Measurements from ENCODE around the gene RGS6. TPM values are rescaled to one million over a fixed set of nuclear protein-coding genes. Genes with fewer than 3 reads are reported as not detected.

The RGS6 gene
- total RNA-seq, 1 donor: 2.5 TPM

GRCh38 chr14:72522847-72523246, 590.6 kb downstream of the RGS6 start:
- Histone ChIP-seq H3K4me1 (ENCODE audit: insufficient read depth, low read length) (peaks cover 76% of the 10 kb centered on the region), H3K4me3 (ENCODE audit: low read length) (no peak overlapping the region), H3K27me3 (ENCODE audit: insufficient read depth, low read length) (no peaks in the 10 kb centered on the region), H3K9me3 (ENCODE audit: low read depth, low read length) (no peaks in the 10 kb centered on the region)

GRCh38 chr14:72523424-72524294, 591.4 kb downstream of the RGS6 start:
- no peaks in the 10 kb centered on the region for H3K9me3 ChIP-seq (ENCODE audit: low read depth, low read length)
- H3K27me3 ChIP-seq (ENCODE audit: insufficient read depth, low read length): no peaks in the 10 kb centered on the region
- H3K4me3 ChIP-seq (ENCODE audit: low read length): no peak overlapping the region
- H3K4me1 ChIP-seq (ENCODE audit: insufficient read depth, low read length): peaks cover 76% of the 10 kb centered on the region

- no peaks in the 10 kb centered on the region for H3K27me3 ChIP-seq (ENCODE audit: insufficient read depth, low read length)
- H3K4me1 ChIP-seq (ENCODE audit: insufficient read depth, low read length): peaks cover 76% of the 10 kb centered on the region
Observed at GRCh38 chr14:72524295-72524629, 592.0 kb downstream of the RGS6 start.

GRCh38 chr14:72525087-72525915, 593.1 kb downstream of the RGS6 start:
- H3K4me1 ChIP-seq (ENCODE audit: insufficient read depth, low read length): peaks cover 68% of the 10 kb centered on the region
- no peak overlapping the region for H3K4me3 ChIP-seq (ENCODE audit: low read length)
- H3K27me3 ChIP-seq (ENCODE audit: insufficient read depth, low read length): no peaks in the 10 kb centered on the region
- H3K9me3 ChIP-seq (ENCODE audit: low read depth, low read length): no peaks in the 10 kb centered on the region

More at GRCh38 chr14:72524295-72524629, 592.0 kb downstream of the RGS6 start:
- no peaks in the 10 kb centered on the region for H3K9me3 ChIP-seq (ENCODE audit: low read depth, low read length)
- no peak overlapping the region for H3K4me3 ChIP-seq (ENCODE audit: low read length)

- Histone ChIP-seq H3K4me3 (ENCODE audit: low read length) (no peak overlapping the region), H3K9me3 (ENCODE audit: low read depth, low read length) (no peaks in the 10 kb centered on the region), H3K27me3 (ENCODE audit: insufficient read depth, low read length) (no peaks in the 10 kb centered on the region), H3K4me1 (ENCODE audit: insufficient read depth, low read length) (peaks cover 75% of the 10 kb centered on the region)
Observed at GRCh38 chr14:72527591-72527990, 595.4 kb downstream of the RGS6 start.

GRCh38 chr14:72528059-72528862, 596.0 kb downstream of the RGS6 start:
- peaks cover 70% of the 10 kb centered on the region for H3K4me1 ChIP-seq (ENCODE audit: insufficient read depth, low read length)
- H3K4me3 ChIP-seq (ENCODE audit: low read length): no peak overlapping the region
- H3K9me3 ChIP-seq (ENCODE audit: low read depth, low read length): peaks cover 5% of the 10 kb centered on the region
- no peaks in the 10 kb centered on the region for H3K27me3 ChIP-seq (ENCODE audit: insufficient read depth, low read length)

GRCh38 chr14:72528863-72529175, 596.6 kb downstream of the RGS6 start:
- H3K9me3 ChIP-seq (ENCODE audit: low read depth, low read length): peaks cover 9% of the 10 kb centered on the region
- H3K4me3 ChIP-seq (ENCODE audit: low read length): no peak overlapping the region
- H3K4me1 ChIP-seq (ENCODE audit: insufficient read depth, low read length): peaks cover 65% of the 10 kb centered on the region
- no peaks in the 10 kb centered on the region for H3K27me3 ChIP-seq (ENCODE audit: insufficient read depth, low read length)

- Histone ChIP-seq H3K4me3 (ENCODE audit: low read length) (no peak overlapping the region), H3K4me1 (ENCODE audit: insufficient read depth, low read length) (peaks cover 55% of the 10 kb centered on the region), H3K27me3 (ENCODE audit: insufficient read depth, low read length) (no peaks in the 10 kb centered on the region), H3K9me3 (ENCODE audit: low read depth, low read length) (peaks cover 9% of the 10 kb centered on the region)
Observed at GRCh38 chr14:72532686-72533454, 600.6 kb downstream of the RGS6 start.

- H3K9me3 ChIP-seq (ENCODE audit: low read depth, low read length): peaks cover 9% of the 10 kb centered on the region
- H3K27me3 ChIP-seq (ENCODE audit: insufficient read depth, low read length): no peaks in the 10 kb centered on the region
- no peak overlapping the region for H3K4me3 ChIP-seq (ENCODE audit: low read length)
- H3K4me1 ChIP-seq (ENCODE audit: insufficient read depth, low read length): peaks cover 54% of the 10 kb centered on the region
Observed at GRCh38 chr14:72535485-72535884, 603.3 kb downstream of the RGS6 start.

- Histone ChIP-seq H3K4me1 (ENCODE audit: insufficient read depth, low read length) (peaks cover 46% of the 10 kb centered on the region), H3K27me3 (ENCODE audit: insufficient read depth, low read length) (no peaks in the 10 kb centered on the region), H3K9me3 (ENCODE audit: low read depth, low read length) (peaks cover 2% of the 10 kb centered on the region), H3K4me3 (ENCODE audit: low read length) (no peak overlapping the region)
Observed at GRCh38 chr14:72538387-72538786, 606.2 kb downstream of the RGS6 start.

GRCh38 chr14:72539661-72540315, 607.6 kb downstream of the RGS6 start:
- Histone ChIP-seq H3K4me1 (ENCODE audit: insufficient read depth, low read length) (peaks cover 46% of the 10 kb centered on the region), H3K27me3 (ENCODE audit: insufficient read depth, low read length) (no peaks in the 10 kb centered on the region), H3K4me3 (ENCODE audit: low read length) (no peak overlapping the region), H3K9me3 (ENCODE audit: low read depth, low read length) (no peaks in the 10 kb centered on the region)

GRCh38 chr14:72540836-72541235, 608.6 kb downstream of the RGS6 start:
- H3K9me3 ChIP-seq (ENCODE audit: low read depth, low read length): no peaks in the 10 kb centered on the region
- H3K4me3 ChIP-seq (ENCODE audit: low read length): no peak overlapping the region
- H3K27me3 ChIP-seq (ENCODE audit: insufficient read depth, low read length): no peaks in the 10 kb centered on the region
- H3K4me1 ChIP-seq (ENCODE audit: insufficient read depth, low read length): peaks cover 41% of the 10 kb centered on the region

- H3K4me1 ChIP-seq (ENCODE audit: insufficient read depth, low read length): peaks cover 35% of the 10 kb centered on the region
- no peaks in the 10 kb centered on the region for H3K9me3 ChIP-seq (ENCODE audit: low read depth, low read length)
- no peak overlapping the region for H3K4me3 ChIP-seq (ENCODE audit: low read length)
- H3K27me3 ChIP-seq (ENCODE audit: insufficient read depth, low read length): no peaks in the 10 kb centered on the region
Observed at GRCh38 chr14:72541546-72541945, 609.3 kb downstream of the RGS6 start.

GRCh38 chr14:72543341-72543740, 611.1 kb downstream of the RGS6 start:
- no peak overlapping the region for H3K4me3 ChIP-seq (ENCODE audit: low read length)
- peaks cover 36% of the 10 kb centered on the region for H3K4me1 ChIP-seq (ENCODE audit: insufficient read depth, low read length)
- H3K27me3 ChIP-seq (ENCODE audit: insufficient read depth, low read length): no peaks in the 10 kb centered on the region
- H3K9me3 ChIP-seq (ENCODE audit: low read depth, low read length): no peaks in the 10 kb centered on the region
